HFF-Myc (cell line): ENCODE measurements around the gene NUTM2E.
"Not testable (repeated sequence)": the region's sequence is repeated elsewhere in the genome, so short reads cannot be mapped to it uniquely, and the experiment has no call there.

Source experiments
- DNase-seq: peaks from one replicate; pipeline ENCODE4 v3.0.0-alpha.2; 2011; ENCODE audit warnings: low read depth; ENCODE audit errors: extremely low read depth
- H3K4me3 ChIP-seq: replicated peaks from 2 replicates; pipeline ENCODE4 v1.5.1; 2011; ENCODE audit warnings: low read depth, mild to moderate bottlenecking, control low read depth, low read length

Gene NUTM2E

DNA sequence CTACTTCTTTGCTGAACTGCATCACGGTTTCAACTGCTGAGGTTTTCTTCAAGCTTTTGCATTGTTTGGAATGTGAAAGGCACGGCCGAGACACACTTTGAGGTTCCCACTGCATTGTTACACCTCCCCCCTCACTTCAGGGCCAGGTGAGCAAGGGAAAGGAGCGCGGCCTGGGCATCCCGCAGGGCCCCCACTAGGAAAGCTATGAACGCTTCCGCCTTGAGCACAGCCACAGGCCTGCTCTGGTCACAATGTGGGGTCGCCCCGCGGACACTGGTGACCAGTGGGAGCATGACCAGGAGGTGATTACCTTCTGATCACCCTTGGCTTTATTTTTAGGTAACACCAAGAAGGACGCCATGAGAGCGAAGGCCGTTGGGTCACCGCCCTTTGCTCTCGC, 11.9 kb downstream of the NUTM2E start:
- not testable (repeated sequence) for DNase-seq, H3K4me3 ChIP-seq

- H3K4me3 ChIP-seq, DNase-seq: not testable (repeated sequence)
These were observed 26.8 kb downstream of the NUTM2E start for GRCh38 chr10:79853191-79853854.

- DNase-seq: peak; percentile 1
- H3K4me3 ChIP-seq: not testable (repeated sequence)
These were observed 35.7 kb downstream of the NUTM2E start for GRCh38 chr10:79862269-79862668.

DNA sequence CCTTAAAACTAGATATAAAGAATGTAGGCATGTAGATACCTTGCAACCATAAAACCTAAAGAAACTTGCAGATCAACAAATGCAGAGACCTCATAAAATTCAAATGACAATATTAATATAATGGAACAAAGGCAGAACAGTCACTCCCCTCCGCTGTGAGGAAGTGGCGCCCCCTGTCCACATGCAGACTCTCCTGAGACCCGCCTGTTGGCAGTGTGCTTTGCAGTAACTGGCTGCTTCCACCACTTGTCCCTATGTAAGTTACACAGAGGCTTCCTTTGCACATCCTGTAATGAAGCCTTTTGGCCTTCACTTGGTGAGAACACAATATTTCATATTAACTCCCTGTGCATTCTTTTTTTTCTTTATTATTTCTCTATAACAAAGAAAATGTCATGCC, 36.3 kb downstream of the NUTM2E start:
- not testable (repeated sequence) for DNase-seq, H3K4me3 ChIP-seq

- not testable (repeated sequence) for H3K4me3 ChIP-seq, DNase-seq
These were observed 40.5 kb downstream of the NUTM2E start for GRCh38 chr10:79866903-79867551.

- not testable (repeated sequence) for H3K4me3 ChIP-seq, DNase-seq
These were observed 41.5 kb downstream of the NUTM2E start for GRCh38 chr10:79868023-79868422.

- not testable (repeated sequence) for DNase-seq, H3K4me3 ChIP-seq
These were observed 43.0 kb downstream of the NUTM2E start for GRCh38 chr10:79869439-79870097.

DNA sequence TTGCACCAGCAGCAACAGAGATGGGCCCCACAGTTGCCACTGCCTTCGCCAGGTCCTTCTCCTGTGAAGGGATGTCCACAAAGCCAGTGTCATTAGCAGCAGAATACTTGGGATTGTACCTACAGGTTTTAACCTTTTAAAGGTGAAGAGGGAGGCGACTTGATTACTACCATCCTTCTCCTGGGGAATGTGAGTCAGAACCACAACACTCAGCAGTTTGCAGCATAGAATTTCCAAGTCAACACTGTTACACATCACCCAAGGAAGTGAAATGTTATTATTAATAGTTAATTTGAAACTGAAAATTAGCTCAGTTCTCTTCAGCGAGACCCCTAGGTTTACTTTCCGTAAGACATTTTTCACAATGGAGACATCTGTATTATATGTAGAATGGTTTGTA, 45.2 kb downstream of the NUTM2E start:
- not testable (repeated sequence) for H3K4me3 ChIP-seq, DNase-seq
